HUES48 (cell line): ENCODE results near the gene GAB2.

Experiments used
- H3K27ac ChIP-seq: one replicate; pipeline ENCODE4 v1.7.0; 2013; ENCODE audit warnings: low read depth, low read length, inconsistent platforms
- H3K27me3 ChIP-seq: 2 replicates; pipeline ENCODE4 v1.6.1; 2013; ENCODE audit warnings: mild to moderate bottlenecking, low read length; ENCODE audit not compliant: control insufficient read depth, insufficient read depth
- H3K36me3 ChIP-seq: 2 replicates; pipeline ENCODE4 v1.6.1; 2013; ENCODE audit warnings: low read length; ENCODE audit not compliant: control insufficient read depth, insufficient read depth
- H3K4me1 ChIP-seq: 2 replicates; pipeline ENCODE4 v1.6.1; 2013; ENCODE audit warnings: mild to moderate bottlenecking, low read length; ENCODE audit not compliant: control insufficient read depth, insufficient read depth
- H3K4me3 ChIP-seq: 2 replicates; pipeline ENCODE4 v1.5.1; 2013; ENCODE audit warnings: mild to moderate bottlenecking, low read depth, low read length
- H3K9ac ChIP-seq: 2 replicates; pipeline ENCODE4 v1.6.1; 2013; ENCODE audit warnings: mild to moderate bottlenecking, low read depth, low read length, moderate library complexity
- H3K9me3 ChIP-seq: 2 replicates; pipeline ENCODE4 v1.6.1; 2013; ENCODE audit warnings: low read length; ENCODE audit not compliant: control insufficient read depth, insufficient read depth

The GAB2 gene

GRCh38 chr11:78261828-78262227 is 155.8 kb downstream of the GAB2 start:
- H3K36me3 ChIP-seq, result no peaks in the 10 kb centered on the region
- H3K9me3 ChIP-seq, result no peaks in the 10 kb centered on the region
- peaks cover 9% of the 10 kb centered on the region for H3K4me1 ChIP-seq
- H3K27me3 ChIP-seq, result no peaks in the 10 kb centered on the region
- no peak overlapping the region for H3K4me3 ChIP-seq
- no peak overlapping the region for H3K9ac ChIP-seq
- H3K27ac ChIP-seq, result no peak overlapping the region

- no peaks in the 10 kb centered on the region for H3K9me3 ChIP-seq
- H3K27ac ChIP-seq, result no peak overlapping the region
- H3K4me1 ChIP-seq, result peaks cover 9% of the 10 kb centered on the region
- H3K27me3 ChIP-seq, result no peaks in the 10 kb centered on the region
- H3K9ac ChIP-seq, result no peak overlapping the region
- H3K4me3 ChIP-seq, result no peak overlapping the region
- H3K36me3 ChIP-seq, result no peaks in the 10 kb centered on the region
Measured at GRCh38 chr11:78261367-78261766, 156.3 kb downstream of the GAB2 start.

- Histone ChIP-seq H3K4me3 (no peak overlapping the region), H3K27ac (no peak overlapping the region), H3K36me3 (no peaks in the 10 kb centered on the region), H3K27me3 (no peaks in the 10 kb centered on the region), H3K9me3 (no peaks in the 10 kb centered on the region), H3K4me1 (peaks cover 9% of the 10 kb centered on the region), H3K9ac (no peak overlapping the region)
Measured at GRCh38 chr11:78259777-78260487, 157.7 kb downstream of the GAB2 start.

- no peak overlapping the region for H3K27ac ChIP-seq
- H3K9ac ChIP-seq, result no peak overlapping the region
- peaks cover 9% of the 10 kb centered on the region for H3K4me1 ChIP-seq
- H3K36me3 ChIP-seq, result no peaks in the 10 kb centered on the region
- no peak overlapping the region for H3K4me3 ChIP-seq
- H3K27me3 ChIP-seq, result no peaks in the 10 kb centered on the region
- H3K9me3 ChIP-seq, result no peaks in the 10 kb centered on the region
Measured at GRCh38 chr11:78257654-78258053, 160.0 kb downstream of the GAB2 start.

GRCh38 chr11:78256962-78257361 is 160.7 kb downstream of the GAB2 start:
- no peaks in the 10 kb centered on the region for H3K27me3 ChIP-seq
- peaks cover 9% of the 10 kb centered on the region for H3K4me1 ChIP-seq
- no peak overlapping the region for H3K4me3 ChIP-seq
- H3K9ac ChIP-seq, result no peak overlapping the region
- no peaks in the 10 kb centered on the region for H3K36me3 ChIP-seq
- H3K27ac ChIP-seq, result no peak overlapping the region
- no peaks in the 10 kb centered on the region for H3K9me3 ChIP-seq

- Histone ChIP-seq H3K27ac (no peak overlapping the region), H3K4me1 (no peaks in the 10 kb centered on the region), H3K9me3 (no peaks in the 10 kb centered on the region), H3K27me3 (no peaks in the 10 kb centered on the region), H3K36me3 (no peaks in the 10 kb centered on the region), H3K9ac (no peak overlapping the region), H3K4me3 (no peak overlapping the region)
Measured at GRCh38 chr11:78255919-78256318, 161.7 kb downstream of the GAB2 start.

- no peaks in the 10 kb centered on the region; the same call in 1 of the 2 replicates for H3K36me3 ChIP-seq
- no peaks in the 10 kb centered on the region for H3K27me3 ChIP-seq
- H3K4me3 ChIP-seq, result no peak overlapping the region
- no peak overlapping the region for H3K27ac ChIP-seq
- H3K4me1 ChIP-seq, result no peaks in the 10 kb centered on the region
- no peak overlapping the region for H3K9ac ChIP-seq
- H3K9me3 ChIP-seq, result no peaks in the 10 kb centered on the region
Measured at GRCh38 chr11:78254268-78254667, 163.4 kb downstream of the GAB2 start.

- Histone ChIP-seq H3K9ac (no peak overlapping the region), H3K27me3 (no peaks in the 10 kb centered on the region), H3K4me1 (no peaks in the 10 kb centered on the region), H3K27ac (no peak overlapping the region), H3K4me3 (no peak overlapping the region), H3K36me3 (no peaks in the 10 kb centered on the region; the same call in 1 of the 2 replicates), H3K9me3 (no peaks in the 10 kb centered on the region)
Measured at GRCh38 chr11:78253797-78254196, 163.8 kb downstream of the GAB2 start.

- H3K27ac ChIP-seq, result no peak overlapping the region
- H3K36me3 ChIP-seq, result no peaks in the 10 kb centered on the region; the same call in 1 of the 2 replicates
Measured at GRCh38 chr11:78251083-78251775, 166.4 kb downstream of the GAB2 start.

GRCh38 chr11:78250099-78250498 is 167.5 kb downstream of the GAB2 start:
- no peak overlapping the region for H3K4me3 ChIP-seq
- no peaks in the 10 kb centered on the region; the same call in 1 of the 2 replicates for H3K36me3 ChIP-seq
- no peak overlapping the region for H3K27ac ChIP-seq
- no peaks in the 10 kb centered on the region for H3K4me1 ChIP-seq
- no peaks in the 10 kb centered on the region for H3K9me3 ChIP-seq
- no peaks in the 10 kb centered on the region for H3K27me3 ChIP-seq
- H3K9ac ChIP-seq, result no peak overlapping the region

More at GRCh38 chr11:78251083-78251775, 166.4 kb downstream of the GAB2 start:
- H3K27me3 ChIP-seq, result no peaks in the 10 kb centered on the region
- H3K9me3 ChIP-seq, result no peaks in the 10 kb centered on the region
- no peak overlapping the region for H3K9ac ChIP-seq
- no peak overlapping the region for H3K4me3 ChIP-seq
- H3K4me1 ChIP-seq, result no peaks in the 10 kb centered on the region

- Histone ChIP-seq H3K9ac (no peak overlapping the region), H3K4me1 (no peaks in the 10 kb centered on the region), H3K27me3 (no peaks in the 10 kb centered on the region), H3K4me3 (no peak overlapping the region), H3K36me3 (no peaks in the 10 kb centered on the region; the same call in 1 of the 2 replicates), H3K9me3 (no peaks in the 10 kb centered on the region), H3K27ac (no peak overlapping the region)
Measured at GRCh38 chr11:78248903-78249302, 168.7 kb downstream of the GAB2 start.
